ENCODE data around the gene FAM149B1. TPM values are rescaled to one million over a fixed set of nuclear protein-coding genes. Genes with fewer than 3 reads are reported as not detected.

FAM149B1 gene
- total RNA-seq, 2 experiments from 2014 or later = 11.1 to 12.6 TPM

- Mint-ChIP-seq H3K4me3 (no peak overlapping the region), H3K4me1 (peaks cover 2% of the 10 kb centered on the region), H3K27ac (no peak overlapping the region), H3K36me3 (peaks cover 24% of the 10 kb centered on the region), H3K9me3 (peaks cover 5% of the 10 kb centered on the region), H3K27me3 (no peaks in the 10 kb centered on the region)
- DNase-seq = no peak
Observed at GRCh38 chr10:73209705-73210104, 41.8 kb downstream of the FAM149B1 start.

- peaks cover 22% of the 10 kb centered on the region for H3K36me3 Mint-ChIP-seq
- H3K9me3 Mint-ChIP-seq = peaks cover 5% of the 10 kb centered on the region
- H3K27ac Mint-ChIP-seq = no peak overlapping the region
- no peak for DNase-seq
- no peak overlapping the region for H3K4me3 Mint-ChIP-seq
- peaks cover 2% of the 10 kb centered on the region for H3K4me1 Mint-ChIP-seq
- no peaks in the 10 kb centered on the region for H3K27me3 Mint-ChIP-seq
Observed at GRCh38 chr10:73210395-73211105, 42.6 kb downstream of the FAM149B1 start.

GRCh38 chr10:73211106-73211811, 43.3 kb downstream of the FAM149B1 start:
- Mint-ChIP-seq H3K27me3 (no peaks in the 10 kb centered on the region), H3K36me3 (peaks cover 20% of the 10 kb centered on the region), H3K27ac (no peak overlapping the region), H3K9me3 (no peaks in the 10 kb centered on the region), H3K4me1 (peaks cover 2% of the 10 kb centered on the region), H3K4me3 (no peak overlapping the region)
- no peak for DNase-seq

- Mint-ChIP-seq H3K4me1 (peaks cover 6% of the 10 kb centered on the region), H3K27ac (no peak overlapping the region), H3K27me3 (no peaks in the 10 kb centered on the region), H3K9me3 (no peaks in the 10 kb centered on the region), H3K4me3 (no peak overlapping the region), H3K36me3 (peaks cover 30% of the 10 kb centered on the region)
- no peak for DNase-seq
Observed at GRCh38 chr10:73215749-73216148, 47.8 kb downstream of the FAM149B1 start.

- Mint-ChIP-seq H3K36me3 (peaks cover 33% of the 10 kb centered on the region), H3K27ac (no peak overlapping the region), H3K4me1 (peaks cover 5% of the 10 kb centered on the region), H3K4me3 (no peak overlapping the region), H3K9me3 (no peaks in the 10 kb centered on the region), H3K27me3 (no peaks in the 10 kb centered on the region)
- DNase-seq = no peak
Observed at GRCh38 chr10:73217628-73218027, 49.7 kb downstream of the FAM149B1 start.

- H3K36me3 Mint-ChIP-seq = peaks cover 30% of the 10 kb centered on the region
- peaks cover 5% of the 10 kb centered on the region for H3K4me1 Mint-ChIP-seq
- H3K27me3 Mint-ChIP-seq = no peaks in the 10 kb centered on the region
- DNase-seq = no peak
- no peaks in the 10 kb centered on the region for H3K9me3 Mint-ChIP-seq
- no peak overlapping the region for H3K4me3 Mint-ChIP-seq
- no peak overlapping the region for H3K27ac Mint-ChIP-seq
Observed at GRCh38 chr10:73218431-73219191, 50.7 kb downstream of the FAM149B1 start.

- H3K27me3 Mint-ChIP-seq = no peaks in the 10 kb centered on the region
- no peaks in the 10 kb centered on the region for H3K9me3 Mint-ChIP-seq
- no peak overlapping the region for H3K27ac Mint-ChIP-seq
- DNase-seq = no peak
- peaks cover 5% of the 10 kb centered on the region for H3K4me1 Mint-ChIP-seq
- H3K36me3 Mint-ChIP-seq = peaks cover 26% of the 10 kb centered on the region
- no peak overlapping the region for H3K4me3 Mint-ChIP-seq
Observed at GRCh38 chr10:73219384-73219783, 51.5 kb downstream of the FAM149B1 start.

- no peaks in the 10 kb centered on the region for H3K27me3 Mint-ChIP-seq
Observed at GRCh38 chr10:73220989-73221388, 53.1 kb downstream of the FAM149B1 start.

GRCh38 chr10:73225518-73225917, 57.6 kb downstream of the FAM149B1 start:
- H3K4me3 Mint-ChIP-seq = no peak overlapping the region
- H3K9me3 Mint-ChIP-seq = no peaks in the 10 kb centered on the region
- DNase-seq = no peak
- H3K27me3 Mint-ChIP-seq = no peaks in the 10 kb centered on the region
- H3K4me1 Mint-ChIP-seq = no peaks in the 10 kb centered on the region
- peaks cover 3% of the 10 kb centered on the region for H3K36me3 Mint-ChIP-seq
- no peak overlapping the region for H3K27ac Mint-ChIP-seq

More at GRCh38 chr10:73220989-73221388, 53.1 kb downstream of the FAM149B1 start:
- no peak for DNase-seq
- Mint-ChIP-seq H3K27ac (no peak overlapping the region), H3K36me3 (peaks cover 18% of the 10 kb centered on the region), H3K4me3 (no peak overlapping the region), H3K9me3 (no peaks in the 10 kb centered on the region), H3K4me1 (peaks cover 5% of the 10 kb centered on the region)

GRCh38 chr10:73226663-73227062, 58.7 kb downstream of the FAM149B1 start:
- Mint-ChIP-seq H3K27me3 (no peaks in the 10 kb centered on the region), H3K36me3 (peaks cover 2% of the 10 kb centered on the region), H3K4me3 (no peak overlapping the region), H3K27ac (no peak overlapping the region), H3K4me1 (no peaks in the 10 kb centered on the region), H3K9me3 (no peaks in the 10 kb centered on the region)
- no peak for DNase-seq

- H3K27ac Mint-ChIP-seq = no peak overlapping the region
- peaks cover 5% of the 10 kb centered on the region for H3K36me3 Mint-ChIP-seq
Observed at GRCh38 chr10:73228247-73228646, 60.3 kb downstream of the FAM149B1 start.

GRCh38 chr10:73229567-73229966, 61.6 kb downstream of the FAM149B1 start:
- DNase-seq = no peak
- H3K4me3 Mint-ChIP-seq = no peak overlapping the region
- peaks cover 5% of the 10 kb centered on the region for H3K36me3 Mint-ChIP-seq
- no peaks in the 10 kb centered on the region for H3K9me3 Mint-ChIP-seq
- H3K4me1 Mint-ChIP-seq = no peaks in the 10 kb centered on the region
- no peaks in the 10 kb centered on the region for H3K27me3 Mint-ChIP-seq
- H3K27ac Mint-ChIP-seq = no peak overlapping the region

More at GRCh38 chr10:73228247-73228646, 60.3 kb downstream of the FAM149B1 start:
- H3K9me3 Mint-ChIP-seq = no peaks in the 10 kb centered on the region
- H3K4me3 Mint-ChIP-seq = no peak overlapping the region
- H3K27me3 Mint-ChIP-seq = no peaks in the 10 kb centered on the region
- DNase-seq = no peak
- H3K4me1 Mint-ChIP-seq = no peaks in the 10 kb centered on the region

GRCh38 chr10:73232887-73233286, 65.0 kb downstream of the FAM149B1 start:
- Mint-ChIP-seq H3K4me3 (no peak overlapping the region), H3K27ac (no peak overlapping the region)

GRCh38 chr10:73233883-73234282, 66.0 kb downstream of the FAM149B1 start:
- Mint-ChIP-seq H3K27me3 (no peaks in the 10 kb centered on the region), H3K36me3 (peaks cover 5% of the 10 kb centered on the region)
- DNase-seq = no peak

More at GRCh38 chr10:73232887-73233286, 65.0 kb downstream of the FAM149B1 start:
- Mint-ChIP-seq H3K36me3 (peaks cover 5% of the 10 kb centered on the region), H3K4me1 (no peaks in the 10 kb centered on the region), H3K27me3 (no peaks in the 10 kb centered on the region), H3K9me3 (no peaks in the 10 kb centered on the region)
- DNase-seq = no peak

GRCh38 chr10:73234695-73235094, 66.8 kb downstream of the FAM149B1 start:
- H3K27me3 Mint-ChIP-seq = no peaks in the 10 kb centered on the region
- H3K9me3 Mint-ChIP-seq = no peaks in the 10 kb centered on the region
- H3K4me1 Mint-ChIP-seq = no peaks in the 10 kb centered on the region
- no peak overlapping the region for H3K27ac Mint-ChIP-seq
- H3K36me3 Mint-ChIP-seq = peaks cover 5% of the 10 kb centered on the region
- DNase-seq = no peak
- no peak overlapping the region for H3K4me3 Mint-ChIP-seq

More at GRCh38 chr10:73233883-73234282, 66.0 kb downstream of the FAM149B1 start:
- Mint-ChIP-seq H3K4me3 (no peak overlapping the region), H3K4me1 (no peaks in the 10 kb centered on the region), H3K9me3 (no peaks in the 10 kb centered on the region), H3K27ac (no peak overlapping the region)
